HL-60 (cell line): ENCODE measurements around the gene RNF220.

Source experiments
- GABPA ChIP-seq: IDR thresholded peaks from 2 replicates; pipeline ENCODE4 v1.6.1; 2012; ENCODE audit warnings: low read depth
- POLR2AphosphoS5 ChIP-seq: IDR thresholded peaks from 2 replicates; pipeline ENCODE4 v1.6.1; 2012; ENCODE audit warnings: low read depth
- SPI1 ChIP-seq: IDR thresholded peaks from 2 replicates; pipeline ENCODE4 v1.6.1; 2012; ENCODE audit warnings: low read depth, mild to moderate bottlenecking, borderline replicate concordance
- TF ChIP-seq, protein P1 (sequence below): IDR thresholded peaks from one replicate; pipeline ENCODE4 v1.5.1; 2011; ENCODE audit warnings: low read length, control low read depth, inconsistent platforms; ENCODE audit not compliant: insufficient read depth

GRCh38 chr1:44467566-44467965, 62.5 kb downstream of the RNF220 start:
- TF ChIP-seq POLR2AphosphoS5 = no peak
- TF ChIP-seq, protein P1, sequence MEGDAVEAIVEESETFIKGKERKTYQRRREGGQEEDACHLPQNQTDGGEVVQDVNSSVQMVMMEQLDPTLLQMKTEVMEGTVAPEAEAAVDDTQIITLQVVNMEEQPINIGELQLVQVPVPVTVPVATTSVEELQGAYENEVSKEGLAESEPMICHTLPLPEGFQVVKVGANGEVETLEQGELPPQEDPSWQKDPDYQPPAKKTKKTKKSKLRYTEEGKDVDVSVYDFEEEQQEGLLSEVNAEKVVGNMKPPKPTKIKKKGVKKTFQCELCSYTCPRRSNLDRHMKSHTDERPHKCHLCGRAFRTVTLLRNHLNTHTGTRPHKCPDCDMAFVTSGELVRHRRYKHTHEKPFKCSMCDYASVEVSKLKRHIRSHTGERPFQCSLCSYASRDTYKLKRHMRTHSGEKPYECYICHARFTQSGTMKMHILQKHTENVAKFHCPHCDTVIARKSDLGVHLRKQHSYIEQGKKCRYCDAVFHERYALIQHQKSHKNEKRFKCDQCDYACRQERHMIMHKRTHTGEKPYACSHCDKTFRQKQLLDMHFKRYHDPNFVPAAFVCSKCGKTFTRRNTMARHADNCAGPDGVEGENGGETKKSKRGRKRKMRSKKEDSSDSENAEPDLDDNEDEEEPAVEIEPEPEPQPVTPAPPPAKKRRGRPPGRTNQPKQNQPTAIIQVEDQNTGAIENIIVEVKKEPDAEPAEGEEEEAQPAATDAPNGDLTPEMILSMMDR = no peak
- no peak for TF ChIP-seq SPI1
- no peak for TF ChIP-seq GABPA
